ENCODE data around the gene EIF1B.

DNA sequence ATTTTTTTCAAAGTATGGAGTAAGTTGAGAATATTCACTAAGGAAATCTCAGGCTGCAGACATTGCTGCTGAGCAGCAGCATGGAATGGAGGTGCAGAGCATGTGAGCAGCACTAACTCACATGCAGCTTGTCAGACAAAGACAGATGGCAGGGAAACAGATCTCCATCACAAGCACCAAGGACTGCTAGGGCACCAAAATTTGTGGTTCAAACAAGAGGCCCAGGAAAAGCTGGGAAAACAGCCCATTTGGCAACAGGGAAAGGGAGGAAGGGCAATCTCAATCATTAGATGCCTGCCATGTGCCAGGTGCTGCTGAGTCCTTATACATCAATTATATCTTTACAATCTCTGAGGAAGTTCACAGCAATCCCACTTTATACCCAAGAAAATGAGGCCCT is 47.2 kb upstream of the EIF1B start:
- TF ChIP-seq, protein P1, sequence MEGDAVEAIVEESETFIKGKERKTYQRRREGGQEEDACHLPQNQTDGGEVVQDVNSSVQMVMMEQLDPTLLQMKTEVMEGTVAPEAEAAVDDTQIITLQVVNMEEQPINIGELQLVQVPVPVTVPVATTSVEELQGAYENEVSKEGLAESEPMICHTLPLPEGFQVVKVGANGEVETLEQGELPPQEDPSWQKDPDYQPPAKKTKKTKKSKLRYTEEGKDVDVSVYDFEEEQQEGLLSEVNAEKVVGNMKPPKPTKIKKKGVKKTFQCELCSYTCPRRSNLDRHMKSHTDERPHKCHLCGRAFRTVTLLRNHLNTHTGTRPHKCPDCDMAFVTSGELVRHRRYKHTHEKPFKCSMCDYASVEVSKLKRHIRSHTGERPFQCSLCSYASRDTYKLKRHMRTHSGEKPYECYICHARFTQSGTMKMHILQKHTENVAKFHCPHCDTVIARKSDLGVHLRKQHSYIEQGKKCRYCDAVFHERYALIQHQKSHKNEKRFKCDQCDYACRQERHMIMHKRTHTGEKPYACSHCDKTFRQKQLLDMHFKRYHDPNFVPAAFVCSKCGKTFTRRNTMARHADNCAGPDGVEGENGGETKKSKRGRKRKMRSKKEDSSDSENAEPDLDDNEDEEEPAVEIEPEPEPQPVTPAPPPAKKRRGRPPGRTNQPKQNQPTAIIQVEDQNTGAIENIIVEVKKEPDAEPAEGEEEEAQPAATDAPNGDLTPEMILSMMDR (IDR thresholded peaks at IDR 0.05): no peak
- TF ChIP-seq POLR2AphosphoS5 (IDR thresholded peaks at IDR 0.05) (no peak), POLR2A (IDR thresholded peaks at IDR 0.05) (no peak)

Data from breast epithelium (tissue), 3 donors.